ENCODE measurements around the gene MPC1.
"Not testable (repeated sequence)": the region's sequence is repeated elsewhere in the genome, so short reads cannot be mapped to it uniquely, and the experiment has no call there.

MPC1 gene

GRCh38 chr6:166346449-166346848 is 36.3 kb downstream of the MPC1 start:
- no peak overlapping the region for H3K27ac ChIP-seq (ENCODE audit: low read length)
- H3K36me3 ChIP-seq (ENCODE audit: control insufficient read depth in 2 of 2, insufficient read depth in 2 of 2, low read length in 2 of 2), result no peaks in the 10 kb centered on the region
- H3K9me3 ChIP-seq (ENCODE audit: control insufficient read depth in 2 of 2, low read length in 2 of 2), result no peaks in the 10 kb centered on the region
- no peak overlapping the region for H3K4me3 ChIP-seq (ENCODE audit: low read length in 2 of 2)
- no peak overlapping the region for H3K9ac ChIP-seq (ENCODE audit: low read length in 2 of 2)
- no peaks in the 10 kb centered on the region for H3K27me3 ChIP-seq (ENCODE audit: control insufficient read depth in 1 of 2, insufficient read depth in 2 of 2, low read length in 2 of 2)
- peaks cover 8% of the 10 kb centered on the region for H3K4me1 ChIP-seq (ENCODE audit: control insufficient read depth, insufficient read depth, low read length)

DNA sequence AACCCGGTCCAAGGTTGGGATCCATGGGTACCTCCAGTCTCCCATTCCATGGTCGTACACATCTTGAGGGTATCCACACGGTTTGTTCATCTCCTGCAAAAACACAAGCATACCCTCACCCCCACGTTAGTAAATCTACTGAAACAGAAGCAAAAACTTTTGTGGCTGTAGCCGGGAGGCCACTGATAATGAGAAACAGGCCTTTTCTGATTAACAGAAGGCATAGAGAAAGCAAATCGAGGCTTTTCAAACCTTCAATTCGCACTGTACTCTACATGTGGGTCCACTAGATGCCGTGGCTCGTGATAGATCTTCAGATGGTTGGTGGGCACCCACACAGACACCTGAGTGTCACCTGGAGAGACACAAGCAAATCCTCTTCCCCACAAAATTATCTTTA is 37.1 kb downstream of the MPC1 start:
- H3K4me3 ChIP-seq (ENCODE audit: low read length in 2 of 2); H3K36me3 ChIP-seq (ENCODE audit: control insufficient read depth in 2 of 2, insufficient read depth in 2 of 2, low read length in 2 of 2); H3K9ac ChIP-seq (ENCODE audit: low read length in 2 of 2); H3K27me3 ChIP-seq (ENCODE audit: control insufficient read depth in 1 of 2, insufficient read depth in 2 of 2, low read length in 2 of 2); H3K27ac ChIP-seq (ENCODE audit: low read length); H3K9me3 ChIP-seq (ENCODE audit: control insufficient read depth in 2 of 2, low read length in 2 of 2): not testable (repeated sequence)
- peaks cover 16% of the 10 kb centered on the region for H3K4me1 ChIP-seq (ENCODE audit: control insufficient read depth, insufficient read depth, low read length)

GRCh38 chr6:166344921-166345320 is 37.8 kb downstream of the MPC1 start:
- H3K9me3 ChIP-seq (ENCODE audit: control insufficient read depth in 2 of 2, low read length in 2 of 2); H3K4me3 ChIP-seq (ENCODE audit: low read length in 2 of 2); H3K27ac ChIP-seq (ENCODE audit: low read length); H3K27me3 ChIP-seq (ENCODE audit: control insufficient read depth in 1 of 2, insufficient read depth in 2 of 2, low read length in 2 of 2); H3K36me3 ChIP-seq (ENCODE audit: control insufficient read depth in 2 of 2, insufficient read depth in 2 of 2, low read length in 2 of 2); H3K9ac ChIP-seq (ENCODE audit: low read length in 2 of 2): not testable (repeated sequence)
- H3K4me1 ChIP-seq (ENCODE audit: control insufficient read depth, insufficient read depth, low read length), result peaks cover 22% of the 10 kb centered on the region

GRCh38 chr6:166344240-166344639 is 38.5 kb downstream of the MPC1 start:
- no peak overlapping the region for H3K9ac ChIP-seq (ENCODE audit: low read length in 2 of 2)
- no peak overlapping the region for H3K4me3 ChIP-seq (ENCODE audit: low read length in 2 of 2)
- no peaks in the 10 kb centered on the region for H3K27me3 ChIP-seq (ENCODE audit: control insufficient read depth in 1 of 2, insufficient read depth in 2 of 2, low read length in 2 of 2)
- no peak overlapping the region for H3K27ac ChIP-seq (ENCODE audit: low read length)
- H3K9me3 ChIP-seq (ENCODE audit: control insufficient read depth in 2 of 2, low read length in 2 of 2), result no peaks in the 10 kb centered on the region
- H3K4me1 ChIP-seq (ENCODE audit: control insufficient read depth, insufficient read depth, low read length), result peaks cover 29% of the 10 kb centered on the region
- H3K36me3 ChIP-seq (ENCODE audit: control insufficient read depth in 2 of 2, insufficient read depth in 2 of 2, low read length in 2 of 2), result peaks cover 0 to 2% of the 10 kb centered on the region in 2 donors

DNA sequence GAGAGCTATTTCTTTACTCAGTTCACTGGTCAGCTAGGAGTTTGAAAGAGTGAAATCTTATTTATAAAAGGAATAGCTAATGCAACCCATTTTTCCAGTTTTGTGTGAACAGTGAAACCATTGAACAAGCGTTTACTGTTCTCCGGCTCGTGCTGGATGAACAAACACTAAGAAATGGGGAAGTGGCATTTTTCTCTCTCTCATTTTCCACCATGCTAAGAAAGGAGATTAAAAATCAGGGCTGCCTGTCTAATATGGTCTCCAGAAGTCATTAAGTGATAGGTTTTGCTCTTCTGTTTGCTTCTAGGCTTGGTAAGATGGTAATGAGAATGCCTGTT is 39.6 kb downstream of the MPC1 start:
- Histone ChIP-seq H3K4me1 (ENCODE audit: control insufficient read depth, insufficient read depth, low read length) (peaks cover 30% of the 10 kb centered on the region), H3K4me3 (ENCODE audit: low read length in 2 of 2) (peak overlapping the region; percentile 71 to 99), H3K27ac (ENCODE audit: low read length) (peak overlapping the region; percentile 71), H3K9me3 (ENCODE audit: control insufficient read depth in 2 of 2, low read length in 2 of 2) (no peaks in the 10 kb centered on the region), H3K36me3 (ENCODE audit: control insufficient read depth in 2 of 2, insufficient read depth in 2 of 2, low read length in 2 of 2) (peaks cover 0 to 2% of the 10 kb centered on the region in 2 donors), H3K27me3 (ENCODE audit: control insufficient read depth in 1 of 2, insufficient read depth in 2 of 2, low read length in 2 of 2) (no peaks in the 10 kb centered on the region), H3K9ac (ENCODE audit: low read length in 2 of 2) (peak overlapping the region; percentile 91 to 97)

DNA sequence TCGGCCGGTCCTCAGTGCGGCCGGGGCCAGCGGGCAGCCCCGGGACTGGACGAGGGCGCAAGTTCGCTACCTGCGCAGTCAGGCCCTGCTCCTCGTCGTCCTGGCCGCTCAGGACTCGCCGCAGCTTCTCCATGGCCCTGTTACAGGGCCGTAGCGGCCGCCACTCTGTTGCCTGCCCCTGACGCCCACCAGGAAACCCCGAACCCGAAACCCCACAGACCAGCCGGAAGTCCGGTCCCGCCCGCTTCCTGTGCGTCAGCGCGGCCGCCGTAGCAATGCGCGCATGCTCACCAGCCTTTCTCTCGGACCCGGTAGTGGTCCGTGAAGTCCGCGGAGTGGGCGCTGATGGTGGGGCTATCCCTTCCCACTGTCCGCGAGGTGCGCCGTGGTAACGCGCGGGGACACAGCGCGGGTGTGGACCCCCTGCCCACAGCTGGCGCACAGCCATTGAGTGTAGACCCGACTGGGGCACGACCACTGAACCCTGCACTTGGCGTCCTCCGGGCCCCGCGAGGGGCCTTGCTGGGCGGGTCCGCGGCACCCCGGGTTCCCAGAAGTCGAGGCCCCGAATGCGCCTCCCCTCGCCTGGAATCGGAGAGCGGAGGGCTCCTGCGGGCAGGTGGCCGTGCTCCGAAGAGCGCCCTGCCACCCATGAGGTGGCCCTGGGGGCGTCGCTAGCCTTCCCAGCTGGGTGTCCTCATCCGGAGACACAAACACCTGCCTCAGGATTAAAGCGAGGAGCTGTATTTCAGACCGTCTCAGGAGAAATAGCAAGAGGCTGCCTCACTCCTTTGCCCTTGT is 40.2 kb downstream of the MPC1 start, which contains the start of gene SFT2D1:
SFT2D1 (minus strand) TSS at position 197 of the 801 bp plus-strand sequence; CDS start at position 133, 64 bp downstream.
- Histone ChIP-seq H3K36me3 (ENCODE audit: control insufficient read depth in 2 of 2, insufficient read depth in 2 of 2, low read length in 2 of 2) (peaks cover 0 to 2% of the 10 kb centered on the region in 2 donors), H3K4me1 (ENCODE audit: control insufficient read depth, insufficient read depth, low read length) (peaks cover 30% of the 10 kb centered on the region)

GRCh38 chr6:166341977-166342348 is 40.8 kb downstream of the MPC1 start:
- no peaks in the 10 kb centered on the region for H3K9me3 ChIP-seq (ENCODE audit: control insufficient read depth in 2 of 2, low read length in 2 of 2)
- no peaks in the 10 kb centered on the region for H3K27me3 ChIP-seq (ENCODE audit: control insufficient read depth in 1 of 2, insufficient read depth in 2 of 2, low read length in 2 of 2)
- H3K27ac ChIP-seq (ENCODE audit: low read length), result peak overlapping the region; percentile 71
- peaks cover 30% of the 10 kb centered on the region for H3K4me1 ChIP-seq (ENCODE audit: control insufficient read depth, insufficient read depth, low read length)
- peaks cover 2 to 7% of the 10 kb centered on the region in 2 donors for H3K36me3 ChIP-seq (ENCODE audit: control insufficient read depth in 2 of 2, insufficient read depth in 2 of 2, low read length in 2 of 2)
- peak overlapping the region; percentile 91 to 97 for H3K9ac ChIP-seq (ENCODE audit: low read length in 2 of 2)
- peak overlapping the region; percentile 71 to 99 for H3K4me3 ChIP-seq (ENCODE audit: low read length in 2 of 2)

More for the DNA sequence above, 40.2 kb downstream of the MPC1 start, which contains the start of gene SFT2D1:
- H3K4me3 ChIP-seq (ENCODE audit: low read length in 2 of 2), result peak within 1 kb of the TSS; percentile 71 to 99
- H3K27me3 ChIP-seq (ENCODE audit: control insufficient read depth in 1 of 2, insufficient read depth in 2 of 2, low read length in 2 of 2), result no peaks in the 10 kb centered on the region
- no peaks in the 10 kb centered on the region for H3K9me3 ChIP-seq (ENCODE audit: control insufficient read depth in 2 of 2, low read length in 2 of 2)
- peak within 1 kb of the TSS; percentile 91 to 97 for H3K9ac ChIP-seq (ENCODE audit: low read length in 2 of 2)
- H3K27ac ChIP-seq (ENCODE audit: low read length), result peak within 1 kb of the TSS; percentile 71

- H3K27ac ChIP-seq (ENCODE audit: low read length), result peak overlapping the region; percentile 71
- H3K4me3 ChIP-seq (ENCODE audit: low read length in 2 of 2), result peak overlapping the region; percentile 71 to 99
- H3K9ac ChIP-seq (ENCODE audit: low read length in 2 of 2), result peak overlapping the region; percentile 91 to 97
- peaks cover 30% of the 10 kb centered on the region for H3K4me1 ChIP-seq (ENCODE audit: control insufficient read depth, insufficient read depth, low read length)
- H3K36me3 ChIP-seq (ENCODE audit: control insufficient read depth in 2 of 2, insufficient read depth in 2 of 2, low read length in 2 of 2), result peaks cover 4 to 7% of the 10 kb centered on the region in 2 donors
- H3K27me3 ChIP-seq (ENCODE audit: control insufficient read depth in 1 of 2, insufficient read depth in 2 of 2, low read length in 2 of 2), result no peaks in the 10 kb centered on the region
- H3K9me3 ChIP-seq (ENCODE audit: control insufficient read depth in 2 of 2, low read length in 2 of 2), result no peaks in the 10 kb centered on the region
Measured at GRCh38 chr6:166341464-166341863, 41.3 kb downstream of the MPC1 start.

DNA sequence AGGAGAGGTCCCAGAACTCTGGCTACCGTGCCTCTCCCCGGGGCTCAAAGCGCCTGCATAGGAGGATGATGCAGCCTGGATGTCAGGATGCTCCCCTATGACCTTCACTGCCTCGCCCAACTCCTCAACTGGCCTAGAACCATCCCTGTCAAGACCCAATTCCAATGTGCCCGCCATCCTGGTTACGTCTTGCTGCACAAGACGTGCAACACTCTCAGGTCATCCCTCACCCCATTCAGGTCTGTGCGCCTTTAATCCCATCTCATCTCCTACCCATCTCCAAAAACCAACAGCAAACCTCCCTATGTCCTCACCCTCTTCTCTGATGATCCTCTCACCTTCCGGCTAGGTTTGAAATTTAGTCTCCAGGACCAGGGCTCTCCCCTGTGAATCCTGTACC is 43.9 kb downstream of the MPC1 start:
- H3K27me3 ChIP-seq (ENCODE audit: control insufficient read depth in 1 of 2, insufficient read depth in 2 of 2, low read length in 2 of 2), result no peaks in the 10 kb centered on the region
- H3K36me3 ChIP-seq (ENCODE audit: control insufficient read depth in 2 of 2, insufficient read depth in 2 of 2, low read length in 2 of 2), result peaks cover 13 to 21% of the 10 kb centered on the region in 2 donors
- H3K9me3 ChIP-seq (ENCODE audit: control insufficient read depth in 2 of 2, low read length in 2 of 2), result no peaks in the 10 kb centered on the region
- H3K4me1 ChIP-seq (ENCODE audit: control insufficient read depth, insufficient read depth, low read length), result peaks cover 30% of the 10 kb centered on the region
- H3K27ac ChIP-seq (ENCODE audit: low read length), result no peak overlapping the region
- H3K4me3 ChIP-seq (ENCODE audit: low read length in 2 of 2), result no peak overlapping the region
- no peak overlapping the region for H3K9ac ChIP-seq (ENCODE audit: low read length in 2 of 2)

DNA sequence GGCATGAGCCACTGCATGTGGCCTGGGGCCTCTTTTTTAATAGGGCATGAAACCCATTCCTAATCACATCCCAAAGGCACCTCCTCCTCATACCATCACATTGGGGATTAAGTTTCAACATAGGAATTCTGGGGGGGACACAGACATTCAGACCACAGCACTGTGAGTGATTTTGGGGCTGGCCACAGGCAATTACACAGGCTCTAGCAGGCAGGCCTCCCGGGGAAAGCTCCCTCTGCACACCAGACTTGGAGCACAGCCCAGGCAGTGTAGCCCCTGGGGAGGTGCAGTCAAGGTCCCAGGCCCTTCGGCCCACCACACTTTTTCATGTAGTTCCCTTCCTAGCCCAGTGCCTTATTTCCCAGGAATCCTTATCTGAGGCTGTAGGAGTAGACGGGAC is 45.9 kb downstream of the MPC1 start:
- H3K4me1 ChIP-seq (ENCODE audit: control insufficient read depth, insufficient read depth, low read length), result peaks cover 24% of the 10 kb centered on the region
- H3K9ac ChIP-seq (ENCODE audit: low read length in 2 of 2), result no peak overlapping the region
- no peaks in the 10 kb centered on the region for H3K27me3 ChIP-seq (ENCODE audit: control insufficient read depth in 1 of 2, insufficient read depth in 2 of 2, low read length in 2 of 2)
- H3K9me3 ChIP-seq (ENCODE audit: control insufficient read depth in 2 of 2, low read length in 2 of 2), result no peaks in the 10 kb centered on the region
- H3K27ac ChIP-seq (ENCODE audit: low read length), result no peak overlapping the region
- H3K4me3 ChIP-seq (ENCODE audit: low read length in 2 of 2), result no peak overlapping the region
- H3K36me3 ChIP-seq (ENCODE audit: control insufficient read depth in 2 of 2, insufficient read depth in 2 of 2, low read length in 2 of 2), result peaks cover 13 to 21% of the 10 kb centered on the region in 2 donors

Data from stomach smooth muscle (tissue), 2 donors.